Naive thymus-derived CD4-positive, alpha-beta T cell (primary cell): ENCODE data around the gene PRAMEF4. TPM values are rescaled to one million over a fixed set of nuclear protein-coding genes. Genes with fewer than 3 reads are reported as not detected.

ENCODE experiments used
- polyA plus RNA-seq, 2 donors: library from polyadenylated mRNA; unstranded; fragments of 300-500 nt; fragmentation: Illumina TruSeq; gene quantifications; one replicate each; pipeline ENCODE4 v1.2.3, GENCODE V29; 2021
- total RNA-seq, 6 experiments: library from RNA in 5 of 6; stranded (reverse) in 5 of 6; gene quantifications; 1 replicate in 5 of 6; 2 replicates in 1 of 6; pipeline ENCODE4 v1.2.3 and lab custom pipeline; 2021 to 2026

The PRAMEF4 gene
- total and polyA plus RNA-seq, 7 experiments from 2014 or later, result not detected

Other genes starting within 250 kb of the PRAMEF4 start
- not detected for gene AADACL4, start 242.1 kb downstream of the PRAMEF4 start, total RNA-seq
- not detected for gene AADACL4, start 242.1 kb downstream of the PRAMEF4 start, polyA plus RNA-seq
- gene AADACL3, start 170.1 kb downstream of the PRAMEF4 start, total RNA-seq, result not detected
- gene AADACL3, start 170.1 kb downstream of the PRAMEF4 start, polyA plus RNA-seq, result not detected
- gene CFAP107, start 140.0 kb downstream of the PRAMEF4 start, total RNA-seq, result not detected
- not detected for gene CFAP107, start 140.0 kb downstream of the PRAMEF4 start, polyA plus RNA-seq
- gene PRAMEF12, start 112.5 kb downstream of the PRAMEF4 start, total RNA-seq, result not detected
- gene PRAMEF12, start 112.5 kb downstream of the PRAMEF4 start, polyA plus RNA-seq, result not detected
- not detected for gene PRAMEF1, start 94.8 kb downstream of the PRAMEF4 start, total RNA-seq
- gene PRAMEF1, start 94.8 kb downstream of the PRAMEF4 start, polyA plus RNA-seq, result not detected
- gene PRAMEF11, start 54.8 kb downstream of the PRAMEF4 start, total RNA-seq, result not detected
- gene PRAMEF11, start 54.8 kb downstream of the PRAMEF4 start, polyA plus RNA-seq, result not detected
- gene HNRNPCL1, start 37.5 kb downstream of the PRAMEF4 start, total RNA-seq, result not detected
- gene HNRNPCL1, start 37.5 kb downstream of the PRAMEF4 start, polyA plus RNA-seq, result not detected
- gene PRAMEF2, start 29.1 kb downstream of the PRAMEF4 start, total RNA-seq, result not detected
- gene PRAMEF2, start 29.1 kb downstream of the PRAMEF4 start, polyA plus RNA-seq, result not detected
- gene PRAMEF10, start 12.1 kb upstream of the PRAMEF4 start, total RNA-seq, result not detected
- gene PRAMEF10, start 12.1 kb upstream of the PRAMEF4 start, polyA plus RNA-seq, result not detected
- not detected for gene PRAMEF7, start 30.4 kb upstream of the PRAMEF4 start, total RNA-seq
- not detected for gene PRAMEF7, start 30.4 kb upstream of the PRAMEF4 start, polyA plus RNA-seq
- gene PRAMEF6, start 61.4 kb upstream of the PRAMEF4 start, total RNA-seq, result not detected
- gene PRAMEF6, start 61.4 kb upstream of the PRAMEF4 start, polyA plus RNA-seq, result not detected
- gene PRAMEF27, start 170.4 kb upstream of the PRAMEF4 start, total RNA-seq, result not detected
- not detected for gene PRAMEF27, start 170.4 kb upstream of the PRAMEF4 start, polyA plus RNA-seq
- not detected for gene HNRNPCL3, start 174.6 kb upstream of the PRAMEF4 start, total RNA-seq
- not detected for gene HNRNPCL3, start 174.6 kb upstream of the PRAMEF4 start, polyA plus RNA-seq
- gene PRAMEF25, start 184.6 kb upstream of the PRAMEF4 start, total RNA-seq, result not detected
- gene PRAMEF25, start 184.6 kb upstream of the PRAMEF4 start, polyA plus RNA-seq, result not detected
- not detected for gene HNRNPCL2, start 230.7 kb upstream of the PRAMEF4 start, total RNA-seq
- gene HNRNPCL2, start 230.7 kb upstream of the PRAMEF4 start, polyA plus RNA-seq, result not detected